Omental fat pad (tissue), 4 donors: ENCODE measurements around the gene HDAC9. TPM values are rescaled to one million over a fixed set of nuclear protein-coding genes. Genes with fewer than 3 reads are reported as not detected.

Experiments used
- ATAC-seq: fragments of 150-250 bp; one replicate; pipeline ENCODE4 v1.9.1; 2016; ENCODE audit warnings: mild to moderate bottlenecking, moderate library complexity; ENCODE audit not compliant: low FRiP score
- DNase-seq: peaks from one replicate; pipeline ENCODE4 v3.0.0-alpha.2; 2019; ENCODE audit warnings: low spot score
- CTCF ChIP-seq, 3 donors: fragments of 450-650 bp; IDR thresholded peaks; one replicate each; pipeline ENCODE4 v1.5.1; 2016 to 2017; ENCODE audit warnings: antibody characterized with exemption in 3 of 3, mild to moderate bottlenecking in 3 of 3, moderate library complexity in 2 of 3
- total RNA-seq, 4 donors: library from RNA; depleted of rRNA; stranded (reverse); fragments of >200 nt; gene quantifications; one replicate each; pipeline ENCODE4 v1.1.0, GENCODE V29; 2016

HDAC9 gene
- total RNA-seq, 4 donors from 2014 or later: 15.6 to 51.5 (median 24.1) TPM

GRCh38 chr7:18558503-18558902 lies 63.0 kb downstream of the HDAC9 start:
- no peak for ATAC-seq
- DNase-seq: no peak
- TF ChIP-seq CTCF (IDR thresholded peaks at IDR 0.05): no peak

GRCh38 chr7:18558910-18559309 lies 63.4 kb downstream of the HDAC9 start:
- no peak for DNase-seq
- ATAC-seq: no peak
- TF ChIP-seq CTCF (IDR thresholded peaks at IDR 0.05): no peak

GRCh38 chr7:18559756-18560155 lies 64.2 kb downstream of the HDAC9 start:
- no peak for ATAC-seq
- TF ChIP-seq CTCF (IDR thresholded peaks at IDR 0.05): no peak
- DNase-seq: no peak

- DNase-seq: no peak
- no peak for TF ChIP-seq CTCF (IDR thresholded peaks at IDR 0.05)
- no peak for ATAC-seq
Measured at GRCh38 chr7:18564779-18565178, 69.2 kb downstream of the HDAC9 start.

GRCh38 chr7:18565337-18565736 lies 69.8 kb downstream of the HDAC9 start:
- ATAC-seq (no peak), DNase-seq (no peak)
- TF ChIP-seq CTCF (IDR thresholded peaks at IDR 0.05): no peak

GRCh38 chr7:18566205-18566604 lies 70.7 kb downstream of the HDAC9 start:
- no peak for ATAC-seq
- TF ChIP-seq CTCF (IDR thresholded peaks at IDR 0.05): no peak
- DNase-seq: no peak

GRCh38 chr7:18566829-18567228 lies 71.3 kb downstream of the HDAC9 start:
- no peak for TF ChIP-seq CTCF (IDR thresholded peaks at IDR 0.05)
- ATAC-seq (no peak), DNase-seq (no peak)
